Measurements from ENCODE around the gene TSGA10IP.

Gene TSGA10IP

DNA sequence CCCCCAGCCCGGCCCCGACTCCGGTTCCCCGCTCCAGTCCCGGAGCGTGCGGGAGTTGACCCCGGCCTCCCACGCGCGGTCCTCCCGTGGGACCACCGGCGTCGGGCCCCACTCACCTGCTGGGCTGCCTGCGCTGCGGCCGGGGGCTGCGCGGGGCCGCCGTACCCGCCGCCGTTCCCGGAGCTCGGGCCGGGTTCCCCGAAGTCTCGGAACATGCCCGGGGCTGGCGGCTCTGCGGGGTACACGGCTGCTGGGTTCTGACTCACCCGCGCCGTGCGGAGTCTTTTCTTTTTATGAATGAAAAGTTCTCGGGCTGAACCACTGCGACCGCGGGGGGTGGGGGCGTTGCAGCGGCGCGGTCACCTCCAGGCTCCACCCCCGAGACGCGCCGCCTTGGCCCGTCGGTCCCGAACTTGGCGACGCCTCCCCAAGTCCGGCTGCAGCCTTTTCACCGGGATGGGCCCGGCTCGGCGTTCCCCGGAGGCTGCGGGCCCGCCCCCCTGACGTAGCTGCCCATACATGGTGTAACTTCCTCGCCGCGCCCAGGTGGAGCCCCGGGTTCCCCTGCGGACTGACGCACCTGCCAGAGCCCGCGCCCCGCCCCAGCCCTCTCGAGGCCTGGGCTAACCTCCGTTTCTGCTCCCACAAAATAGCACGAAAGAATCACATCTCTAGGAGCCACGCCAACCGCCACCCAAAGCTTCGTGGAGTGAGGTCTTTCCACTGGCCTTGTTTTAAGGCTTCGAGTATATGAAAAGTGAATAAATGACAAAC, 45.0 kb upstream of the TSGA10IP start, which contains the start of gene FOSL1:
Gene FOSL1, minus strand, starts transcription at position 264 of the 774 bp plus-strand sequence. Its CDS starts 49 bp downstream, at position 215.
- peaks cover 19% of the 10 kb centered on the region for H3K4me1 ChIP-seq (ENCODE audit: insufficient read depth, low read length, severe bottlenecking)
- H3K4me3 ChIP-seq (ENCODE audit: low read depth, low read length, poor library complexity, severe bottlenecking), result peak within 1 kb of the TSS; percentile 57
- peak within 1 kb of the TSS; percentile 68 for H3K4me2 ChIP-seq (ENCODE audit: low read length)
- H3K27me3 ChIP-seq (ENCODE audit: insufficient read depth, low read length), result peaks cover 9% of the 10 kb centered on the region; the same call in 1 of the 2 replicates
- peak within 1 kb of the TSS; percentile 21; the same call in 1 of the 2 replicates for H3K9ac ChIP-seq (ENCODE audit: low read length)
- H4K20me1 ChIP-seq (ENCODE audit: insufficient read depth, low read length), result no peaks in the 10 kb centered on the region
- no peak for TF ChIP-seq EZH2 (IDR thresholded peaks at IDR 0.05; ENCODE audit: borderline replicate concordance, low read length)
- TF ChIP-seq, protein P1, sequence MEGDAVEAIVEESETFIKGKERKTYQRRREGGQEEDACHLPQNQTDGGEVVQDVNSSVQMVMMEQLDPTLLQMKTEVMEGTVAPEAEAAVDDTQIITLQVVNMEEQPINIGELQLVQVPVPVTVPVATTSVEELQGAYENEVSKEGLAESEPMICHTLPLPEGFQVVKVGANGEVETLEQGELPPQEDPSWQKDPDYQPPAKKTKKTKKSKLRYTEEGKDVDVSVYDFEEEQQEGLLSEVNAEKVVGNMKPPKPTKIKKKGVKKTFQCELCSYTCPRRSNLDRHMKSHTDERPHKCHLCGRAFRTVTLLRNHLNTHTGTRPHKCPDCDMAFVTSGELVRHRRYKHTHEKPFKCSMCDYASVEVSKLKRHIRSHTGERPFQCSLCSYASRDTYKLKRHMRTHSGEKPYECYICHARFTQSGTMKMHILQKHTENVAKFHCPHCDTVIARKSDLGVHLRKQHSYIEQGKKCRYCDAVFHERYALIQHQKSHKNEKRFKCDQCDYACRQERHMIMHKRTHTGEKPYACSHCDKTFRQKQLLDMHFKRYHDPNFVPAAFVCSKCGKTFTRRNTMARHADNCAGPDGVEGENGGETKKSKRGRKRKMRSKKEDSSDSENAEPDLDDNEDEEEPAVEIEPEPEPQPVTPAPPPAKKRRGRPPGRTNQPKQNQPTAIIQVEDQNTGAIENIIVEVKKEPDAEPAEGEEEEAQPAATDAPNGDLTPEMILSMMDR (IDR thresholded peaks at IDR 0.05; ENCODE audit: low read length), result no peak
- H3K9me3 ChIP-seq (ENCODE audit: low read length), result no peaks in the 10 kb centered on the region
- no peaks in the 10 kb centered on the region for H3K9me2 ChIP-seq (ENCODE audit: low read depth, low read length)
- no peaks in the 10 kb centered on the region for H3F3A ChIP-seq (ENCODE audit: insufficient read depth, low read length)
- no peaks in the 10 kb centered on the region for H3K36me3 ChIP-seq (ENCODE audit: insufficient read depth, low read length)
- no peaks in the 10 kb centered on the region for H3K79me2 ChIP-seq (ENCODE audit: insufficient read depth, low read length)
- no peak within 1 kb of the TSS for H3K27ac ChIP-seq (ENCODE audit: low read depth, low read length, poor library complexity, severe bottlenecking)
- no peak within 1 kb of the TSS for H2AFZ ChIP-seq (ENCODE audit: low read length)

DNA sequence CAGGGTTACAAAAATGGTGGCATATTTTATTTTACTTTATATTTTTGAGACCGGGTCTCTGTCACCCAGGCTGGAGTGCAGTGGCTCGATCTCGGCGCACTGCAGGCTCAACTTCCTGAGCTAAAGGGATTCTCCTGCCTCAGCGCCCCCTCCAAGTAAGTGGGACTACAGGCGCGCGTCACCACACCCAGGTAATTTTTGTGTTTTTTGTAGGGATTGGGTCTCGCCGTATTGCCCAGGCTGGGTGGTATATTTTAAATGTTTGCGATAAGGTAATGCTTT, 44.4 kb upstream of the TSGA10IP start:
- H3K4me3 ChIP-seq (ENCODE audit: low read depth, low read length, poor library complexity, severe bottlenecking), result peak overlapping the region; percentile 57
- H3K4me2 ChIP-seq (ENCODE audit: low read length), result peak overlapping the region; percentile 68
- no peaks in the 10 kb centered on the region for H3K79me2 ChIP-seq (ENCODE audit: insufficient read depth, low read length)
- no peaks in the 10 kb centered on the region for H4K20me1 ChIP-seq (ENCODE audit: insufficient read depth, low read length)
- no peak overlapping the region for H3K27ac ChIP-seq (ENCODE audit: low read depth, low read length, poor library complexity, severe bottlenecking)
- H3K9me3 ChIP-seq (ENCODE audit: low read length), result no peaks in the 10 kb centered on the region
- H3F3A ChIP-seq (ENCODE audit: insufficient read depth, low read length), result no peaks in the 10 kb centered on the region
- H3K4me1 ChIP-seq (ENCODE audit: insufficient read depth, low read length, severe bottlenecking), result peaks cover 19% of the 10 kb centered on the region
- TF ChIP-seq, protein P1 (IDR thresholded peaks at IDR 0.05; ENCODE audit: low read length), result no peak
- TF ChIP-seq EZH2 (IDR thresholded peaks at IDR 0.05; ENCODE audit: borderline replicate concordance, low read length), result no peak
- H2AFZ ChIP-seq (ENCODE audit: low read length), result no peak overlapping the region
- H3K9me2 ChIP-seq (ENCODE audit: low read depth, low read length), result no peaks in the 10 kb centered on the region
- peaks cover 9% of the 10 kb centered on the region; the same call in 1 of the 2 replicates for H3K27me3 ChIP-seq (ENCODE audit: insufficient read depth, low read length)
- H3K9ac ChIP-seq (ENCODE audit: low read length), result no peak overlapping the region
- no peaks in the 10 kb centered on the region for H3K36me3 ChIP-seq (ENCODE audit: insufficient read depth, low read length)

DNA sequence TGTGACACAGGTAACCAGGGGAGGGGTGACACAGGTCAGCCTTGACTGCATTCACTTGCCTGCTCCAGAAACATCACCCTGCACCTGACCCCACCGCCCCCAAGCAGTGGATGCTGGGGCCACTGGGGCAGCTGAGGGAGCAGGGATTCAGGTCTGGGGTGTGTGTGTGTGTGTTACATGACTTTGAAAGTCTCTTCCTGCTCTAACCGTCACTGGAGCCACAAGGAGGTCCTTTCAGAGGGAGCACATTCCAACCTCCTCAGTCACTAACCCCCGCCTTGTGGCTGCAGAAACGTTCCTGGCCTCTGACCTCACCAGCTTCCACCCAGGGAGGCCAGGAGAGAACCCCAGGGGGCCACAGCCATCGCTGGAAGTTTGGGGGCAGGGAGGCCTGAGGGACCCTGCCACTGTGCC, 42.2 kb upstream of the TSGA10IP start:
- H3K79me2 ChIP-seq (ENCODE audit: insufficient read depth, low read length), result no peaks in the 10 kb centered on the region
- no peaks in the 10 kb centered on the region for H3K36me3 ChIP-seq (ENCODE audit: insufficient read depth, low read length)
- no peaks in the 10 kb centered on the region for H4K20me1 ChIP-seq (ENCODE audit: insufficient read depth, low read length)
- no peak overlapping the region for H3K27ac ChIP-seq (ENCODE audit: low read depth, low read length, poor library complexity, severe bottlenecking)
- no peak overlapping the region for H3K4me2 ChIP-seq (ENCODE audit: low read length)
- H3K4me3 ChIP-seq (ENCODE audit: low read depth, low read length, poor library complexity, severe bottlenecking), result no peak overlapping the region
- H3F3A ChIP-seq (ENCODE audit: insufficient read depth, low read length), result no peaks in the 10 kb centered on the region
- peaks cover 13% of the 10 kb centered on the region for H3K27me3 ChIP-seq (ENCODE audit: insufficient read depth, low read length)
- TF ChIP-seq EZH2 (IDR thresholded peaks at IDR 0.05; ENCODE audit: borderline replicate concordance, low read length), result no peak
- TF ChIP-seq, protein P1 (IDR thresholded peaks at IDR 0.05; ENCODE audit: low read length), result no peak
- no peaks in the 10 kb centered on the region for H3K9me3 ChIP-seq (ENCODE audit: low read length)
- H2AFZ ChIP-seq (ENCODE audit: low read length), result no peak overlapping the region
- no peak overlapping the region for H3K9ac ChIP-seq (ENCODE audit: low read length)
- H3K4me1 ChIP-seq (ENCODE audit: insufficient read depth, low read length, severe bottlenecking), result peaks cover 19% of the 10 kb centered on the region
- no peaks in the 10 kb centered on the region for H3K9me2 ChIP-seq (ENCODE audit: low read depth, low read length)
